Esophagus muscularis mucosa (tissue), 4 donors: Measurements from ENCODE around the gene CHGA.

Source experiments
- EP300 ChIP-seq: sonication (generic); formaldehyde crosslinking; IDR thresholded peaks from one replicate; pipeline ENCODE4 v1.6.1; 2017; ENCODE audit warnings: antibody characterized with exemption
- POLR2A ChIP-seq: fragments of 450-650 bp; IDR thresholded peaks from one replicate; pipeline ENCODE4 v1.6.1; 2017; ENCODE audit warnings: antibody characterized with exemption, moderate library complexity, mild to moderate bottlenecking, low read depth
- POLR2AphosphoS5 ChIP-seq, 2 donors: sonication (generic); formaldehyde crosslinking; IDR thresholded peaks; one replicate each; pipeline ENCODE4 v1.6.1; 2017; ENCODE audit warnings: antibody characterized with exemption in 2 of 2
- TF ChIP-seq, protein P1 (sequence below), 3 experiments: fragments of 200-600 bp in 2 of 3; fragments of 450-650 bp in 1 of 3; sonication (generic) in 2 of 3; IDR thresholded peaks; one replicate each; pipeline ENCODE4 v1.5.1; 2017 to 2019; ENCODE audit warnings: antibody characterized with exemption in 3 of 3, mild to moderate bottlenecking in 2 of 3, moderate library complexity in 1 of 3

GRCh38 chr14:92946847-92947545 is 24.0 kb downstream of the CHGA start:
- TF ChIP-seq, protein P1, sequence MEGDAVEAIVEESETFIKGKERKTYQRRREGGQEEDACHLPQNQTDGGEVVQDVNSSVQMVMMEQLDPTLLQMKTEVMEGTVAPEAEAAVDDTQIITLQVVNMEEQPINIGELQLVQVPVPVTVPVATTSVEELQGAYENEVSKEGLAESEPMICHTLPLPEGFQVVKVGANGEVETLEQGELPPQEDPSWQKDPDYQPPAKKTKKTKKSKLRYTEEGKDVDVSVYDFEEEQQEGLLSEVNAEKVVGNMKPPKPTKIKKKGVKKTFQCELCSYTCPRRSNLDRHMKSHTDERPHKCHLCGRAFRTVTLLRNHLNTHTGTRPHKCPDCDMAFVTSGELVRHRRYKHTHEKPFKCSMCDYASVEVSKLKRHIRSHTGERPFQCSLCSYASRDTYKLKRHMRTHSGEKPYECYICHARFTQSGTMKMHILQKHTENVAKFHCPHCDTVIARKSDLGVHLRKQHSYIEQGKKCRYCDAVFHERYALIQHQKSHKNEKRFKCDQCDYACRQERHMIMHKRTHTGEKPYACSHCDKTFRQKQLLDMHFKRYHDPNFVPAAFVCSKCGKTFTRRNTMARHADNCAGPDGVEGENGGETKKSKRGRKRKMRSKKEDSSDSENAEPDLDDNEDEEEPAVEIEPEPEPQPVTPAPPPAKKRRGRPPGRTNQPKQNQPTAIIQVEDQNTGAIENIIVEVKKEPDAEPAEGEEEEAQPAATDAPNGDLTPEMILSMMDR (IDR thresholded peaks at IDR 0.05), result no peak
- TF ChIP-seq POLR2AphosphoS5 (IDR thresholded peaks at IDR 0.05) (no peak), EP300 (no peak), POLR2A (no peak)
